ENCODE results near the gene SUPT20H.
A peak's percentile ranks its signal among the peaks of the same experiment; 100 is the strongest.

The SUPT20H gene

GRCh38 chr13:37023871-37024270, 35.6 kb downstream of the SUPT20H start:
- Histone ChIP-seq H3K14ac (ENCODE audit: low read length in 2 of 2) (no peak overlapping the region), H2AK5ac (ENCODE audit: low read length, severe bottlenecking) (no peak overlapping the region), H3K27ac (ENCODE audit: low read length, poor library complexity, severe bottlenecking) (no peak overlapping the region), H3K4ac (ENCODE audit: low read depth in 1 of 2, low read length in 2 of 2) (no peak overlapping the region), H3K27me3 (ENCODE audit: control insufficient read depth in 1 of 2, insufficient read depth in 1 of 2, low read length in 2 of 2) (no peaks in the 10 kb centered on the region), H3K9ac (ENCODE audit: low read length) (no peak overlapping the region), H2AFZ (ENCODE audit: low read depth, low read length) (no peak overlapping the region), H2BK15ac (ENCODE audit: low read depth, poor library complexity, severe bottlenecking) (no peak overlapping the region), H3K4me1 (ENCODE audit: control insufficient read depth, insufficient read depth, low read depth, low read length) (no peaks in the 10 kb centered on the region), H2BK5ac (ENCODE audit: low read depth, low read length, poor library complexity, severe bottlenecking) (no peak overlapping the region), H3K9me3 (ENCODE audit: control insufficient read depth, low read length) (no peaks in the 10 kb centered on the region), H3K4me3 (ENCODE audit: insufficient read depth in 1 of 2, low read depth in 1 of 2, low read length in 2 of 2) (no peak overlapping the region), H3K23ac (ENCODE audit: low read length in 2 of 2) (no peak overlapping the region), H3K4me2 (ENCODE audit: low read length, poor library complexity, severe bottlenecking) (no peak overlapping the region), H2BK12ac (ENCODE audit: low read length in 2 of 2) (no peak overlapping the region), H3K36me3 (ENCODE audit: control insufficient read depth in 1 of 2, insufficient read depth in 2 of 2, low read depth in 1 of 2, low read length in 2 of 2) (peaks cover 15 to 99% of the 10 kb centered on the region in 2 experiments), H3K18ac (ENCODE audit: low read depth in 1 of 2, low read length in 2 of 2) (no peak overlapping the region), H2BK120ac (ENCODE audit: low read depth, low read length) (no peak overlapping the region), H4K91ac (ENCODE audit: low read length) (no peak overlapping the region), H4K8ac (ENCODE audit: low read length) (no peak overlapping the region), H3K79me1 (replicated peaks; ENCODE audit: low read length, poor library complexity, severe bottlenecking) (peaks cover 12% of the 10 kb centered on the region)
- no CpG with 5 or more reads among the region's 1 CpG for WGBS
- peak; percentile 9 for DNase-seq

GRCh38 chr13:37014609-37015008, 44.9 kb downstream of the SUPT20H start:
- H3K27ac ChIP-seq (ENCODE audit: low read length, poor library complexity, severe bottlenecking): no peak overlapping the region
- no peak overlapping the region for H2BK120ac ChIP-seq (ENCODE audit: low read depth, low read length)
- H2BK12ac ChIP-seq (ENCODE audit: low read length in 2 of 2): no peak overlapping the region
- H4K91ac ChIP-seq (ENCODE audit: low read length): no peak overlapping the region
- H2AK5ac ChIP-seq (ENCODE audit: low read length, severe bottlenecking): no peak overlapping the region
- H3K4ac ChIP-seq (ENCODE audit: low read depth in 1 of 2, low read length in 2 of 2): no peak overlapping the region
- no peaks in the 10 kb centered on the region for H3K9me3 ChIP-seq (ENCODE audit: control insufficient read depth, low read length)
- no peak overlapping the region for H3K18ac ChIP-seq (ENCODE audit: low read depth in 1 of 2, low read length in 2 of 2)
- H3K27me3 ChIP-seq (ENCODE audit: control insufficient read depth in 1 of 2, insufficient read depth in 1 of 2, low read length in 2 of 2): no peaks in the 10 kb centered on the region
- 11% methylated on average over 1 of the region's 1 CpG for WGBS
- H3K9ac ChIP-seq (ENCODE audit: low read length): peak overlapping the region; percentile 21
- H4K8ac ChIP-seq (ENCODE audit: low read length): no peak overlapping the region
- no peak overlapping the region for H2BK15ac ChIP-seq (ENCODE audit: low read depth, poor library complexity, severe bottlenecking)
- H3K36me3 ChIP-seq (ENCODE audit: control insufficient read depth in 1 of 2, insufficient read depth in 2 of 2, low read depth in 1 of 2, low read length in 2 of 2): peaks cover 12 to 88% of the 10 kb centered on the region in 2 experiments
- no peak overlapping the region for H3K23ac ChIP-seq (ENCODE audit: low read length in 2 of 2)
- H3K79me1 ChIP-seq (replicated peaks; ENCODE audit: low read length, poor library complexity, severe bottlenecking): peaks cover 10% of the 10 kb centered on the region
- no peak overlapping the region for H3K14ac ChIP-seq (ENCODE audit: low read length in 2 of 2)
- no peak overlapping the region for H2BK5ac ChIP-seq (ENCODE audit: low read depth, low read length, poor library complexity, severe bottlenecking)
- no peak overlapping the region for H2AFZ ChIP-seq (ENCODE audit: low read depth, low read length)
- no peak overlapping the region for H3K4me2 ChIP-seq (ENCODE audit: low read length, poor library complexity, severe bottlenecking)
- H3K4me1 ChIP-seq (ENCODE audit: control insufficient read depth, insufficient read depth, low read depth, low read length): no peaks in the 10 kb centered on the region
- H3K4me3 ChIP-seq (ENCODE audit: insufficient read depth in 1 of 2, low read depth in 1 of 2, low read length in 2 of 2): no peak overlapping the region
- peak; percentile 50 for DNase-seq

- H3K9ac ChIP-seq (ENCODE audit: low read length): no peak overlapping the region
- H3K23ac ChIP-seq (ENCODE audit: low read length in 2 of 2): no peak overlapping the region
- WGBS: no CpG with 5 or more reads among the region's 2 CpGs
- H2BK15ac ChIP-seq (ENCODE audit: low read depth, poor library complexity, severe bottlenecking): no peak overlapping the region
- H3K4me3 ChIP-seq (ENCODE audit: insufficient read depth in 1 of 2, low read depth in 1 of 2, low read length in 2 of 2): no peak overlapping the region
- H3K36me3 ChIP-seq (ENCODE audit: control insufficient read depth in 1 of 2, insufficient read depth in 2 of 2, low read depth in 1 of 2, low read length in 2 of 2): peaks cover 13 to 91% of the 10 kb centered on the region in 2 experiments
- H2AK5ac ChIP-seq (ENCODE audit: low read length, severe bottlenecking): no peak overlapping the region
- H3K4ac ChIP-seq (ENCODE audit: low read depth in 1 of 2, low read length in 2 of 2): no peak overlapping the region
- H3K14ac ChIP-seq (ENCODE audit: low read length in 2 of 2): no peak overlapping the region
- H3K27me3 ChIP-seq (ENCODE audit: control insufficient read depth in 1 of 2, insufficient read depth in 1 of 2, low read length in 2 of 2): no peaks in the 10 kb centered on the region
- no peak overlapping the region for H2BK5ac ChIP-seq (ENCODE audit: low read depth, low read length, poor library complexity, severe bottlenecking)
- no peak overlapping the region for H2AFZ ChIP-seq (ENCODE audit: low read depth, low read length)
- no peak overlapping the region for H3K27ac ChIP-seq (ENCODE audit: low read length, poor library complexity, severe bottlenecking)
- H2BK120ac ChIP-seq (ENCODE audit: low read depth, low read length): no peak overlapping the region
- H2BK12ac ChIP-seq (ENCODE audit: low read length in 2 of 2): no peak overlapping the region
- peaks cover 10% of the 10 kb centered on the region for H3K79me1 ChIP-seq (replicated peaks; ENCODE audit: low read length, poor library complexity, severe bottlenecking)
- H4K8ac ChIP-seq (ENCODE audit: low read length): no peak overlapping the region
- no peaks in the 10 kb centered on the region for H3K4me1 ChIP-seq (ENCODE audit: control insufficient read depth, insufficient read depth, low read depth, low read length)
- no peaks in the 10 kb centered on the region for H3K9me3 ChIP-seq (ENCODE audit: control insufficient read depth, low read length)
- H4K91ac ChIP-seq (ENCODE audit: low read length): no peak overlapping the region
- DNase-seq: no peak
- H3K18ac ChIP-seq (ENCODE audit: low read depth in 1 of 2, low read length in 2 of 2): no peak overlapping the region
- H3K4me2 ChIP-seq (ENCODE audit: low read length, poor library complexity, severe bottlenecking): no peak overlapping the region
Measured at GRCh38 chr13:37011788-37012187, 47.7 kb downstream of the SUPT20H start.

GRCh38 chr13:37011002-37011401, 48.5 kb downstream of the SUPT20H start:
- Histone ChIP-seq H3K9me3 (ENCODE audit: control insufficient read depth, low read length) (no peaks in the 10 kb centered on the region), H3K27me3 (ENCODE audit: control insufficient read depth in 1 of 2, insufficient read depth in 1 of 2, low read length in 2 of 2) (no peaks in the 10 kb centered on the region), H2AFZ (ENCODE audit: low read depth, low read length) (no peak overlapping the region), H3K4me2 (ENCODE audit: low read length, poor library complexity, severe bottlenecking) (no peak overlapping the region), H2BK120ac (ENCODE audit: low read depth, low read length) (no peak overlapping the region), H4K91ac (ENCODE audit: low read length) (no peak overlapping the region), H4K8ac (ENCODE audit: low read length) (no peak overlapping the region), H3K14ac (ENCODE audit: low read length in 2 of 2) (no peak overlapping the region), H2BK15ac (ENCODE audit: low read depth, poor library complexity, severe bottlenecking) (no peak overlapping the region), H3K4ac (ENCODE audit: low read depth in 1 of 2, low read length in 2 of 2) (no peak overlapping the region), H3K18ac (ENCODE audit: low read depth in 1 of 2, low read length in 2 of 2) (no peak overlapping the region), H2AK5ac (ENCODE audit: low read length, severe bottlenecking) (no peak overlapping the region), H3K4me1 (ENCODE audit: control insufficient read depth, insufficient read depth, low read depth, low read length) (no peaks in the 10 kb centered on the region), H3K4me3 (ENCODE audit: insufficient read depth in 1 of 2, low read depth in 1 of 2, low read length in 2 of 2) (no peak overlapping the region), H3K36me3 (ENCODE audit: control insufficient read depth in 1 of 2, insufficient read depth in 2 of 2, low read depth in 1 of 2, low read length in 2 of 2) (peaks cover 10 to 92% of the 10 kb centered on the region in 2 experiments), H3K23ac (ENCODE audit: low read length in 2 of 2) (no peak overlapping the region), H2BK5ac (ENCODE audit: low read depth, low read length, poor library complexity, severe bottlenecking) (no peak overlapping the region), H3K9ac (ENCODE audit: low read length) (no peak overlapping the region), H2BK12ac (ENCODE audit: low read length in 2 of 2) (no peak overlapping the region), H3K27ac (ENCODE audit: low read length, poor library complexity, severe bottlenecking) (no peak overlapping the region), H3K79me1 (replicated peaks; ENCODE audit: low read length, poor library complexity, severe bottlenecking) (peaks cover 11% of the 10 kb centered on the region)
- no peak for DNase-seq
- WGBS: no CpG with 5 or more reads among the region's 1 CpG
